Measurements from ENCODE around the gene SCN1B. TPM values are rescaled to one million over a fixed set of nuclear protein-coding genes. Genes with fewer than 3 reads are reported as not detected.
"Not testable (repeated sequence)": the region's sequence is repeated elsewhere in the genome, so short reads cannot be mapped to it uniquely, and the experiment has no call there.

The SCN1B gene
- total and polyA plus RNA-seq, 8 donors = 1.3 to 36.6 (median 3.7) TPM; not detected in 1

DNA sequence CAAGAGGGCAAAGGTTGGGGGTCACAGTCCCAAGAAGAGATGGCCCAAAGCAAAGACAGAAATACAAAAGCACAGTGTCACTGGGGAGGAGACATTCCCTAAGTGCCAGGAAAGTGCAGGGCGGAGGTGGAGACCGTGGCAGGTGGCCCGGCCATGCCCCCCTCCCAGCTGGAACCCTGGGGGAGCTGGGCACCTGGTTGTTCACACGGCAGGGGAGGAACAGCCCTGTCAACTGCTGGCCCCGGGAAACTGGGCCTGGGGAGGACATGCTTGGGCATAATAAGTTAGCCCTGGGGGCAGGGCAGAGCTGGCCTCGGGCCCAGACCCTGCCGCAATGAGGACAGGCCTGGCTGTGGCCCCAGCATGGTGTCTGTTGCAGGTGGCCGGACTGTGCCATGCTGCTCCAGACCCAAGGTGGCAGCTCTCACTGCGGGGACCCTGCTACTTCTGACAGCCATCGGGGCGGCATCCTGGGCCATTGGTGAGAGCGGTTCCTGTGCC lies 18.7 kb downstream of the SCN1B start:
- Histone ChIP-seq H3K27ac (no peak overlapping the region), H3K27me3 (no peaks in the 10 kb centered on the region), H3K9me3 (no peaks in the 10 kb centered on the region), H3K36me3 (no peaks in the 10 kb centered on the region), H3K4me3 (no peak overlapping the region), H3K4me1 (peaks cover 0 to 36% (median 29%) of the 10 kb centered on the region in 4 donors)
- TF ChIP-seq POLR2A (IDR thresholded peaks at IDR 0.05) (no peak), EP300 (IDR thresholded peaks at IDR 0.05) (no peak), POLR2AphosphoS5 (IDR thresholded peaks at IDR 0.05) (no peak)
- TF ChIP-seq, protein P1, sequence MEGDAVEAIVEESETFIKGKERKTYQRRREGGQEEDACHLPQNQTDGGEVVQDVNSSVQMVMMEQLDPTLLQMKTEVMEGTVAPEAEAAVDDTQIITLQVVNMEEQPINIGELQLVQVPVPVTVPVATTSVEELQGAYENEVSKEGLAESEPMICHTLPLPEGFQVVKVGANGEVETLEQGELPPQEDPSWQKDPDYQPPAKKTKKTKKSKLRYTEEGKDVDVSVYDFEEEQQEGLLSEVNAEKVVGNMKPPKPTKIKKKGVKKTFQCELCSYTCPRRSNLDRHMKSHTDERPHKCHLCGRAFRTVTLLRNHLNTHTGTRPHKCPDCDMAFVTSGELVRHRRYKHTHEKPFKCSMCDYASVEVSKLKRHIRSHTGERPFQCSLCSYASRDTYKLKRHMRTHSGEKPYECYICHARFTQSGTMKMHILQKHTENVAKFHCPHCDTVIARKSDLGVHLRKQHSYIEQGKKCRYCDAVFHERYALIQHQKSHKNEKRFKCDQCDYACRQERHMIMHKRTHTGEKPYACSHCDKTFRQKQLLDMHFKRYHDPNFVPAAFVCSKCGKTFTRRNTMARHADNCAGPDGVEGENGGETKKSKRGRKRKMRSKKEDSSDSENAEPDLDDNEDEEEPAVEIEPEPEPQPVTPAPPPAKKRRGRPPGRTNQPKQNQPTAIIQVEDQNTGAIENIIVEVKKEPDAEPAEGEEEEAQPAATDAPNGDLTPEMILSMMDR (IDR thresholded peaks at IDR 0.05) = no peak
- intact Hi-C loops (cut with DNase I; ENCODE audit: low total_unique reads) = no loop called here
- 38 to 49% (median 43%) methylated on average over 7 to 12 of the region's 12 CpGs for WGBS, 5 donors
- DNase-seq = peak in 1 of 2 donors; percentile 78

DNA sequence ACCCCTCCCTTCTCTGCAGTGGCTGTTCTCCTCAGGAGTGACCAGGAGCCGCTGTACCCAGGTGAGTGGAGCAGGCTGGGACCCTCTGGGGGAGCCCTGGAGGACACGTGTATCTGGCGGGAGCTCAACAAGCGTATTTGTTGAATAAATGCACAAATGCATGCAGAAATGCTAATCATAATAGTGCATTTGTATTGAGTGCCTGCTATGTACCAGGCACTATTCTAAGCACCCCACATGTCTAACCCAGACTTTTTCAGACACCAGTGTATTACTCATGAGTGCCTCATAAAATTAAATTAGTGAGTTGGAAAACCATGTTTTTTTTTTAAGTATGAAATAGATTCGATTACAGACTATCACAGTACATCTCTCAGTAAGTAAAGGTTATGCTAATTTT lies 19.2 kb downstream of the SCN1B start:
- WGBS, 5 donors = 60 to 76% (median 72%) methylated on average over 5 of the region's 5 CpGs
- H3K27me3 ChIP-seq = peaks cover 0 to under 1% (median 0%) of the 10 kb centered on the region in 3 donors
- no peak overlapping the region for H3K4me3 ChIP-seq
- intact Hi-C loops (cut with DNase I; ENCODE audit: low total_unique reads) = no loop called here
- DNase-seq = no peak
- TF ChIP-seq POLR2AphosphoS5 (IDR thresholded peaks at IDR 0.05) (no peak), POLR2A (IDR thresholded peaks at IDR 0.05) (no peak), EP300 (IDR thresholded peaks at IDR 0.05) (no peak)
- TF ChIP-seq, protein P1 (IDR thresholded peaks at IDR 0.05) = no peak
- no peaks in the 10 kb centered on the region for H3K9me3 ChIP-seq
- H3K36me3 ChIP-seq = no peaks in the 10 kb centered on the region
- no peak overlapping the region for H3K27ac ChIP-seq
- peaks cover 0 to 31% (median 25%) of the 10 kb centered on the region in 4 donors for H3K4me1 ChIP-seq

DNA sequence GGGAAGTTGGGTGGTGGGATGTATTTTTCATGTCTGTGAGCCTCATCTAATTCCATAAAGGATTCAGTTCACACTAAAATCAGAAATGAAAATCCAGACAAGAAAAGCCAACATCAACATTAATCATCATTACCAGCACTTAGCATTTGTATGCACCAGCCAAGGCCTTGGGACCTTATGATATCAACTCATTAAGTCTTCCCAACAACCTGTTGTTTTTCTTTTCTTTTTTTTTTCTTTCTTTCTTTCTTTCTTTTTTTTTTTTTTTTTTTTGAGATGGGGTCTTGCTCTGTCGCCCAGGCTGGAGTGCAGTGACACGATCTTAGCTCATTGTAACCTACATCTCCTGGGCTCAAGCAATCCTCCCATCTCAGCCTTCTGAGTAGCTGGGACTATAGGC lies 20.4 kb downstream of the SCN1B start:
- peaks cover 0 to 24% (median 21%) of the 10 kb centered on the region in 4 donors for H3K4me1 ChIP-seq
- 92 to 100% (median 97%) methylated on average over 2 of the region's 2 CpGs for WGBS, 5 donors
- H3K27ac ChIP-seq; intact Hi-C loops (cut with DNase I; ENCODE audit: low total_unique reads); H3K4me3 ChIP-seq; H3K9me3 ChIP-seq; H3K36me3 ChIP-seq; H3K27me3 ChIP-seq; DNase-seq: not testable (repeated sequence)

DNA sequence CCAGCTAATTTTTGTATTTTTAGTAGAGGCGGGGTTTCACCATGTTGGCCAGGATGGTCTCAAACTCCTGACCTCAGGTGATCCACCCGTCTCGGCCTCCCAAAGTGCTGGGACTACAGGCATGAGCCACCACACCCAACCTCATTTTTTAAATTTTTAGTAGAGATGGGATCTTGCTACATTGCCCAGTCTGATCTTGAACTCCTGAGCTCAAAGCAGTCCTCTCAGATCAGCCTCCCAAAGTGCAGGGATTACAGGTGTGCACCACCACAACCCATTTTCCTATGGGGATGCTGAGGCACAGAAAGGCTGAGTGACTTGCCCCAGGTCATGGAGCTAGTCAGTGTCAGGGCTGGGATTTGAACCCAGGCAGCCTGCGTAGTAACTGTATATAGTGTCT lies 21.0 kb downstream of the SCN1B start:
- 83 to 100% (median 93%) methylated on average over 4 of the region's 4 CpGs for WGBS, 5 donors
- H3K4me1 ChIP-seq = peaks cover 0 to 18% (median 16%) of the 10 kb centered on the region in 4 donors
- H3K4me3 ChIP-seq; DNase-seq; H3K27ac ChIP-seq; intact Hi-C loops (cut with DNase I; ENCODE audit: low total_unique reads); H3K9me3 ChIP-seq; H3K36me3 ChIP-seq: not testable (repeated sequence)
- peaks cover 0 to 14% (median 0%) of the 10 kb centered on the region in 3 donors for H3K27me3 ChIP-seq

DNA sequence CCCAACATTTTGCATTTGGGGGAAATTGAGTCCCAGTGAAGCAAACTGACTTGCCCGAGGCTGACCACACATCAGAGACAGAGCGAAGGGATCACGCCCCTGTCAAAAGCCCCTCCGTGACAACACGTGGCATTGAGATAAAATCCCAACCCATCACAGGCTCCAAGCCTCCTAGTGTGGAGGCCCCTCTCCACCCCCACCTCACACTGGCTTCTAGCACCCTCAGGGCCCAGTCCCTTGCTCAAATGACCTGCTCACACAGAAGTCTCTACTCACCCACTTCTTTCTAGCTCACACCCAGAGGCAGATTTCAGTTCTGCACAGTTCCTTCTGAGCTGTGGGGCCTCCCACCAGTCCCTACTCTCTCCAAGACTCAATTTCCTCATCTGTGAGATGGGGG lies 21.5 kb downstream of the SCN1B start:
- no peaks in the 10 kb centered on the region for H3K36me3 ChIP-seq
- WGBS, 5 donors = 90 to 94% (median 92%) methylated on average over 4 to 5 of the region's 5 CpGs
- no peak for DNase-seq
- H3K27me3 ChIP-seq = peaks cover 0 to 18% (median 0%) of the 10 kb centered on the region in 3 donors
- no peak overlapping the region for H3K4me3 ChIP-seq
- intact Hi-C loops (cut with DNase I; ENCODE audit: low total_unique reads) = no loop called here
- no peaks in the 10 kb centered on the region for H3K9me3 ChIP-seq
- H3K4me1 ChIP-seq = peaks cover 0 to 13% (median 12%) of the 10 kb centered on the region in 4 donors
- H3K27ac ChIP-seq = no peak overlapping the region
- TF ChIP-seq, protein P1 (IDR thresholded peaks at IDR 0.05) = no peak
- no peak for TF ChIP-seq POLR2A (IDR thresholded peaks at IDR 0.05)
